ENCODE data around the gene CDA. TPM values are rescaled to one million over a fixed set of nuclear protein-coding genes. Genes with fewer than 3 reads are reported as not detected.
A peak's percentile ranks its signal among the peaks of the same experiment; 100 is the strongest.

CDA gene
- total RNA-seq, 1 donor from 2014 or later, result 16.0 TPM

- Histone ChIP-seq H3K9me3 (no peaks in the 10 kb centered on the region), H3K4me3 (no peak overlapping the region), H3K4me1 (no peaks in the 10 kb centered on the region), H3K27me3 (no peaks in the 10 kb centered on the region), H3K27ac (no peak overlapping the region), H3K36me3 (peaks cover 0 to 94% of the 10 kb centered on the region in 2 donors)
- TF ChIP-seq POLR2A (IDR thresholded peaks at IDR 0.05) (no peak), POLR2AphosphoS5 (IDR thresholded peaks at IDR 0.05; ENCODE audit: insufficient read depth in 1 of 2, low read depth in 1 of 2) (no peak), CTCF (IDR thresholded peaks at IDR 0.05) (no peak)
- intact Hi-C loops (cut with DNase I), result no loop called here
- no peak for DNase-seq (ENCODE audit: extremely low spot score in 2 of 2)
Observed at GRCh38 chr1:20652300-20652699, 63.4 kb downstream of the CDA start.

- peaks cover 0 to 82% of the 10 kb centered on the region in 2 donors for H3K36me3 ChIP-seq
- intact Hi-C loops (cut with DNase I), result no loop called here
- TF ChIP-seq CTCF (IDR thresholded peaks at IDR 0.05) (no peak), POLR2A (IDR thresholded peaks at IDR 0.05) (no peak), POLR2AphosphoS5 (IDR thresholded peaks at IDR 0.05; ENCODE audit: insufficient read depth in 1 of 2, low read depth in 1 of 2) (no peak)
Observed at GRCh38 chr1:20654104-20654690, 65.3 kb downstream of the CDA start.

GRCh38 chr1:20657024-20657423 is 68.1 kb downstream of the CDA start:
- intact Hi-C loops (cut with DNase I), result no loop called here
- no peaks in the 10 kb centered on the region for H3K9me3 ChIP-seq
- no peaks in the 10 kb centered on the region for H3K27me3 ChIP-seq
- no peak overlapping the region for H3K4me3 ChIP-seq
- H3K36me3 ChIP-seq, result peaks cover 0 to 59% of the 10 kb centered on the region in 2 donors
- H3K4me1 ChIP-seq, result peaks cover 25% of the 10 kb centered on the region
- no peak for TF ChIP-seq CTCF (IDR thresholded peaks at IDR 0.05)
- TF ChIP-seq POLR2AphosphoS5 (IDR thresholded peaks at IDR 0.05; ENCODE audit: insufficient read depth in 1 of 2, low read depth in 1 of 2), result no peak
- no peak for TF ChIP-seq POLR2A (IDR thresholded peaks at IDR 0.05)
- DNase-seq (ENCODE audit: extremely low spot score in 2 of 2), result no peak
- H3K27ac ChIP-seq, result no peak overlapping the region

More at GRCh38 chr1:20654104-20654690, 65.3 kb downstream of the CDA start:
- H3K9me3 ChIP-seq, result no peaks in the 10 kb centered on the region
- no peak for DNase-seq (ENCODE audit: extremely low spot score in 2 of 2)
- no peak overlapping the region for H3K4me3 ChIP-seq
- peaks cover 5% of the 10 kb centered on the region for H3K4me1 ChIP-seq
- H3K27me3 ChIP-seq, result no peaks in the 10 kb centered on the region
- no peak overlapping the region for H3K27ac ChIP-seq

GRCh38 chr1:20658166-20658915 is 69.4 kb downstream of the CDA start:
- Histone ChIP-seq H3K4me3 (no peak overlapping the region), H3K36me3 (peaks cover 0 to 46% of the 10 kb centered on the region in 2 donors), H3K27me3 (no peaks in the 10 kb centered on the region), H3K9me3 (no peaks in the 10 kb centered on the region), H3K27ac (no peak overlapping the region), H3K4me1 (peaks cover 30% of the 10 kb centered on the region)
- no peak for DNase-seq (ENCODE audit: extremely low spot score in 2 of 2)
- TF ChIP-seq POLR2AphosphoS5 (IDR thresholded peaks at IDR 0.05; ENCODE audit: insufficient read depth in 1 of 2, low read depth in 1 of 2) (no peak), CTCF (IDR thresholded peaks at IDR 0.05) (no peak), POLR2A (IDR thresholded peaks at IDR 0.05) (no peak)
- intact Hi-C loops (cut with DNase I), result no loop called here

DNA sequence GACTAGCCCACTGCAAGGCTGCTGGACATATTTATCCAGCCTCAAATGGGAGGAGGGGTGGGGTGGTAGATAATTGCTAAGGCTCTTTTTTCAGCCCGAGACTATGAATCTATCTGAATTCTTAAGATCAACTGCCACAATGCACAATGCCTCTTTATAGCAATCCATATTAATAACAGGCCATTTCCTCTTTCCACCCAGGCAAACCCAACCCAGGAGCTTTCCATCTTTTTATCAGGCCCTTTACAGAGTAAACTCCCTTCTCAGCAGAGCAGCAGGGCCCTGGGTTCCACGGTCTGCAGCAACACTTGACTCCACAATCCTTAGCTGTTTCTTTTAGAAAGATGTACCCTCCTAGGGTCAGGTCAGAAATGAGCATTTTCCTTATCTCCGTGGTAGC is 71.5 kb downstream of the CDA start:
- no peak for DNase-seq (ENCODE audit: extremely low spot score in 2 of 2)
- Histone ChIP-seq H3K4me3 (peak overlapping the region; percentile 97), H3K4me1 (peaks cover 34% of the 10 kb centered on the region), H3K9me3 (no peaks in the 10 kb centered on the region), H3K27ac (peak overlapping the region; percentile 29), H3K36me3 (peaks cover 0 to 25% of the 10 kb centered on the region in 2 donors), H3K27me3 (no peaks in the 10 kb centered on the region)
- no peak for TF ChIP-seq POLR2AphosphoS5 (IDR thresholded peaks at IDR 0.05; ENCODE audit: insufficient read depth in 1 of 2, low read depth in 1 of 2)
- no peak for TF ChIP-seq CTCF (IDR thresholded peaks at IDR 0.05)
- no peak for TF ChIP-seq POLR2A (IDR thresholded peaks at IDR 0.05)
- intact Hi-C loops (cut with DNase I), result no loop called here
